ENCODE results near the gene IQSEC1. TPM values are rescaled to one million over a fixed set of nuclear protein-coding genes. Genes with fewer than 3 reads are reported as not detected.

The IQSEC1 gene
- total and polyA plus RNA-seq, 2 experiments from 2014 or later: 8.0 to 51.9 TPM

DNA sequence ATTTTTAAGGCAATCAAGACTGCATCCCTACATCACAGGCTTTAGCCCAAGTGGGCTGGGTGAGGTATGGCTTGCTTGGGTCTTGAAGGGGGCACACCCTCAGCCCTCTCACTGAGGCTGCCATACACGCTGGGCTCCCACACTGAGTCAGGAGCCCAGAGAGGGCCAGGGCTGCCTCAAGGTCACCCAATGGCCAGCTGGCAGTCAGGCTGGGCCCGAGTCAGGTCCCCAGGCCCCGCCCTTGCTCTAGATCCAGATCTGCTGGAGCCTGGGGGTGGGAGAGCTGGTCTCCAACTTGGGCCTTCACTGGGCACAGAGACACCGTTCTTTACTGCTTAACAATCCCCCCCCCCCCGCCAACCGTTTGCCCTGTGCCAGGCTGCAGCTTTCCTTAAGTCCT, 88.1 kb downstream of the IQSEC1 start:
- Histone ChIP-seq H3K27ac (ENCODE audit: low read depth) (no peak overlapping the region), H3F3A (replicated peaks; ENCODE audit: low read depth) (no peaks in the 10 kb centered on the region), H4K20me1 (replicated peaks; ENCODE audit: insufficient read depth) (0 out of 2 replicates have a peak, but pooled peaks cover 3% of the 10 kb centered on the region), H2AFZ (no peak overlapping the region), H3K79me2 (replicated peaks; ENCODE audit: insufficient read depth) (no peaks in the 10 kb centered on the region), H3K36me3 (ENCODE audit: insufficient read depth) (no peaks in the 10 kb centered on the region), H3K4me1 (ENCODE audit: insufficient read depth) (peaks cover 4% of the 10 kb centered on the region), H3K4me3 (no peak overlapping the region), H3K4me2 (no peak overlapping the region), H3K27me3 (ENCODE audit: insufficient read depth) (no peaks in the 10 kb centered on the region), H3K9me2 (ENCODE audit: insufficient read depth) (no peaks in the 10 kb centered on the region)
- Mint-ChIP-seq H3K36me3 (ENCODE audit: low read depth) (peaks cover 6% of the 10 kb centered on the region; the same call in 1 of the 3 replicates), H3K27me3 (ENCODE audit: insufficient read depth, low read depth, poor library complexity) (peaks cover 9% of the 10 kb centered on the region), H3K4me3 (no peak overlapping the region), H3K27ac (no peak overlapping the region), H3K9me3 (peaks cover 7% of the 10 kb centered on the region), H3K4me1 (peaks cover 40% of the 10 kb centered on the region)
- TF ChIP-seq CREB1 (CRISPR knock-in tag; IDR thresholded peaks at IDR 0.05; ENCODE audit: low read depth): no peak
- TF ChIP-seq POLR2AphosphoS5 (IDR thresholded peaks at IDR 0.05; ENCODE audit: low read depth): no peak
- TF ChIP-seq, protein P1, sequence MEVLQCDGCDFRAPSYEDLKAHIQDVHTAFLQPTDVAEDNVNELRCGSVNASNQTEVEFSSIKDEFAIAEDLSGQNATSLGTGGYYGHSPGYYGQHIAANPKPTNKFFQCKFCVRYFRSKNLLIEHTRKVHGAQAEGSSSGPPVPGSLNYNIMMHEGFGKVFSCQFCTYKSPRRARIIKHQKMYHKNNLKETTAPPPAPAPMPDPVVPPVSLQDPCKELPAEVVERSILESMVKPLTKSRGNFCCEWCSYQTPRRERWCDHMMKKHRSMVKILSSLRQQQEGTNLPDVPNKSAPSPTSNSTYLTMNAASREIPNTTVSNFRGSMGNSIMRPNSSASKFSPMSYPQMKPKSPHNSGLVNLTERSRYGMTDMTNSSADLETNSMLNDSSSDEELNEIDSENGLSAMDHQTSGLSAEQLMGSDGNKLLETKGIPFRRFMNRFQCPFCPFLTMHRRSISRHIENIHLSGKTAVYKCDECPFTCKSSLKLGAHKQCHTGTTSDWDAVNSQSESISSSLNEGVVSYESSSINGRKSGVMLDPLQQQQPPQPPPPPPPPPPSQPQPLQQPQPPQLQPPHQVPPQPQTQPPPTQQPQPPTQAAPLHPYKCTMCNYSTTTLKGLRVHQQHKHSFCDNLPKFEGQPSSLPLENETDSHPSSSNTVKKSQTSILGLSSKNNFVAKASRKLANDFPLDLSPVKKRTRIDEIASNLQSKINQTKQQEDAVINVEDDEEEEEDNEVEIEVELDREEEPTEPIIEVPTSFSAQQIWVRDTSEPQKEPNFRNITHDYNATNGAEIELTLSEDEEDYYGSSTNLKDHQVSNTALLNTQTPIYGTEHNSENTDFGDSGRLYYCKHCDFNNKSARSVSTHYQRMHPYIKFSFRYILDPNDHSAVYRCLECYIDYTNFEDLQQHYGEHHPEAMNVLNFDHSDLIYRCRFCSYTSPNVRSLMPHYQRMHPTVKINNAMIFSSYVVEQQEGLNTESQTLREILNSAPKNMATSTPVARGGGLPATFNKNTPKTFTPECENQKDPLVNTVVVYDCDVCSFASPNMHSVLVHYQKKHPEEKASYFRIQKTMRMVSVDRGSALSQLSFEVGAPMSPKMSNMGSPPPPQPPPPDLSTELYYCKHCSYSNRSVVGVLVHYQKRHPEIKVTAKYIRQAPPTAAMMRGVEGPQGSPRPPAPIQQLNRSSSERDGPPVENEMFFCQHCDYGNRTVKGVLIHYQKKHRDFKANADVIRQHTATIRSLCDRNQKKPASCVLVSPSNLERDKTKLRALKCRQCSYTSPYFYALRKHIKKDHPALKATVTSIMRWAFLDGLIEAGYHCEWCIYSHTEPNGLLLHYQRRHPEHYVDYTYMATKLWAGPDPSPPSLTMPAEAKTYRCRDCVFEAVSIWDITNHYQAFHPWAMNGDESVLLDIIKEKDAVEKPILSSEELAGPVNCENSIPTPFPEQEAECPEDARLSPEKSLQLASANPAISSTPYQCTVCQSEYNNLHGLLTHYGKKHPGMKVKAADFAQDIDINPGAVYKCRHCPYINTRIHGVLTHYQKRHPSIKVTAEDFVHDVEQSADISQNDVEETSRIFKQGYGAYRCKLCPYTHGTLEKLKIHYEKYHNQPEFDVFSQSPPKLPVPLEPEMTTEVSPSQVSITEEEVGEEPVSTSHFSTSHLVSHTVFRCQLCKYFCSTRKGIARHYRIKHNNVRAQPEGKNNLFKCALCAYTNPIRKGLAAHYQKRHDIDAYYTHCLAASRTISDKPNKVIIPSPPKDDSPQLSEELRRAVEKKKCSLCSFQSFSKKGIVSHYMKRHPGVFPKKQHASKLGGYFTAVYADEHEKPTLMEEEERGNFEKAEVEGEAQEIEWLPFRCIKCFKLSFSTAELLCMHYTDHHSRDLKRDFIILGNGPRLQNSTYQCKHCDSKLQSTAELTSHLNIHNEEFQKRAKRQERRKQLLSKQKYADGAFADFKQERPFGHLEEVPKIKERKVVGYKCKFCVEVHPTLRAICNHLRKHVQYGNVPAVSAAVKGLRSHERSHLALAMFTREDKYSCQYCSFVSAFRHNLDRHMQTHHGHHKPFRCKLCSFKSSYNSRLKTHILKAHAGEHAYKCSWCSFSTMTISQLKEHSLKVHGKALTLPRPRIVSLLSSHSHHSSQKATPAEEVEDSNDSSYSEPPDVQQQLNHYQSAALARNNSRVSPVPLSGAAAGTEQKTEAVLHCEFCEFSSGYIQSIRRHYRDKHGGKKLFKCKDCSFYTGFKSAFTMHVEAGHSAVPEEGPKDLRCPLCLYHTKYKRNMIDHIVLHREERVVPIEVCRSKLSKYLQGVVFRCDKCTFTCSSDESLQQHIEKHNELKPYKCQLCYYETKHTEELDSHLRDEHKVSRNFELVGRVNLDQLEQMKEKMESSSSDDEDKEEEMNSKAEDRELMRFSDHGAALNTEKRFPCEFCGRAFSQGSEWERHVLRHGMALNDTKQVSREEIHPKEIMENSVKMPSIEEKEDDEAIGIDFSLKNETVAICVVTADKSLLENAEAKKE (CRISPR knock-in tag; IDR thresholded peaks at IDR 0.05): no peak
- TF ChIP-seq, protein P2, sequence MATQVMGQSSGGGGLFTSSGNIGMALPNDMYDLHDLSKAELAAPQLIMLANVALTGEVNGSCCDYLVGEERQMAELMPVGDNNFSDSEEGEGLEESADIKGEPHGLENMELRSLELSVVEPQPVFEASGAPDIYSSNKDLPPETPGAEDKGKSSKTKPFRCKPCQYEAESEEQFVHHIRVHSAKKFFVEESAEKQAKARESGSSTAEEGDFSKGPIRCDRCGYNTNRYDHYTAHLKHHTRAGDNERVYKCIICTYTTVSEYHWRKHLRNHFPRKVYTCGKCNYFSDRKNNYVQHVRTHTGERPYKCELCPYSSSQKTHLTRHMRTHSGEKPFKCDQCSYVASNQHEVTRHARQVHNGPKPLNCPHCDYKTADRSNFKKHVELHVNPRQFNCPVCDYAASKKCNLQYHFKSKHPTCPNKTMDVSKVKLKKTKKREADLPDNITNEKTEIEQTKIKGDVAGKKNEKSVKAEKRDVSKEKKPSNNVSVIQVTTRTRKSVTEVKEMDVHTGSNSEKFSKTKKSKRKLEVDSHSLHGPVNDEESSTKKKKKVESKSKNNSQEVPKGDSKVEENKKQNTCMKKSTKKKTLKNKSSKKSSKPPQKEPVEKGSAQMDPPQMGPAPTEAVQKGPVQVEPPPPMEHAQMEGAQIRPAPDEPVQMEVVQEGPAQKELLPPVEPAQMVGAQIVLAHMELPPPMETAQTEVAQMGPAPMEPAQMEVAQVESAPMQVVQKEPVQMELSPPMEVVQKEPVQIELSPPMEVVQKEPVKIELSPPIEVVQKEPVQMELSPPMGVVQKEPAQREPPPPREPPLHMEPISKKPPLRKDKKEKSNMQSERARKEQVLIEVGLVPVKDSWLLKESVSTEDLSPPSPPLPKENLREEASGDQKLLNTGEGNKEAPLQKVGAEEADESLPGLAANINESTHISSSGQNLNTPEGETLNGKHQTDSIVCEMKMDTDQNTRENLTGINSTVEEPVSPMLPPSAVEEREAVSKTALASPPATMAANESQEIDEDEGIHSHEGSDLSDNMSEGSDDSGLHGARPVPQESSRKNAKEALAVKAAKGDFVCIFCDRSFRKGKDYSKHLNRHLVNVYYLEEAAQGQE (IDR thresholded peaks at IDR 0.05; ENCODE audit: unreplicated experiment): no peak
- TF ChIP-seq JUNB (IDR thresholded peaks at IDR 0.05; ENCODE audit: unreplicated experiment): no peak
- TF ChIP-seq, protein P3, sequence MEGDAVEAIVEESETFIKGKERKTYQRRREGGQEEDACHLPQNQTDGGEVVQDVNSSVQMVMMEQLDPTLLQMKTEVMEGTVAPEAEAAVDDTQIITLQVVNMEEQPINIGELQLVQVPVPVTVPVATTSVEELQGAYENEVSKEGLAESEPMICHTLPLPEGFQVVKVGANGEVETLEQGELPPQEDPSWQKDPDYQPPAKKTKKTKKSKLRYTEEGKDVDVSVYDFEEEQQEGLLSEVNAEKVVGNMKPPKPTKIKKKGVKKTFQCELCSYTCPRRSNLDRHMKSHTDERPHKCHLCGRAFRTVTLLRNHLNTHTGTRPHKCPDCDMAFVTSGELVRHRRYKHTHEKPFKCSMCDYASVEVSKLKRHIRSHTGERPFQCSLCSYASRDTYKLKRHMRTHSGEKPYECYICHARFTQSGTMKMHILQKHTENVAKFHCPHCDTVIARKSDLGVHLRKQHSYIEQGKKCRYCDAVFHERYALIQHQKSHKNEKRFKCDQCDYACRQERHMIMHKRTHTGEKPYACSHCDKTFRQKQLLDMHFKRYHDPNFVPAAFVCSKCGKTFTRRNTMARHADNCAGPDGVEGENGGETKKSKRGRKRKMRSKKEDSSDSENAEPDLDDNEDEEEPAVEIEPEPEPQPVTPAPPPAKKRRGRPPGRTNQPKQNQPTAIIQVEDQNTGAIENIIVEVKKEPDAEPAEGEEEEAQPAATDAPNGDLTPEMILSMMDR (conservative IDR thresholded peaks at IDR 0.05; ENCODE audit: low read depth in 2 of 2): no peak
- TF ChIP-seq STAT1 (IDR thresholded peaks at IDR 0.05; ENCODE audit: unreplicated experiment): no peak
- TF ChIP-seq EZH2 (IDR thresholded peaks at IDR 0.05; ENCODE audit: low read depth, unreplicated experiment): no peak
- TF ChIP-seq ZNF331 (CRISPR knock-in tag; IDR thresholded peaks at IDR 0.05; ENCODE audit: low read depth): no peak
- TF ChIP-seq NANOG (IDR thresholded peaks at IDR 0.05; ENCODE audit: borderline replicate concordance): no peak
- no peak for TF ChIP-seq EZH2phosphoT487 (IDR thresholded peaks at IDR 0.05; ENCODE audit: unreplicated experiment)
- ATAC-seq (no peak), DNase-seq (ENCODE audit: low spot score) (no peak)
